HL-60 (cell line): ENCODE results near the gene PITX2.
"Not testable (repeated sequence)": the region's sequence is repeated elsewhere in the genome, so short reads cannot be mapped to it uniquely, and the experiment has no call there.

Experiments
- DNase-seq, 2 experiments: peaks; one replicate each; pipeline ENCODE4 v3.0.0-alpha.2; 2010 to 2020; ENCODE audit warnings: low read depth in 1 of 2, low spot score in 1 of 2
- H3K27ac ChIP-seq: fragments of 250-450 bp; sonication (Bioruptor Pico); replicated peaks from 2 replicates; pipeline ENCODE4 v1.5.1; 2020; ENCODE audit warnings: mild to moderate bottlenecking, moderate library complexity
- H3K27me3 ChIP-seq: fragments of 250-450 bp; sonication (Bioruptor Pico); 2 replicates; pipeline ENCODE4 v1.5.1; 2021; ENCODE audit warnings: mild to moderate bottlenecking, moderate library complexity; ENCODE audit not compliant: insufficient read depth, poor library complexity, severe bottlenecking
- H3K4me3 ChIP-seq: replicated peaks from 2 replicates; pipeline ENCODE4 v1.5.1; 2011; ENCODE audit warnings: mild to moderate bottlenecking, control low read depth, low read length; ENCODE audit not compliant: insufficient read depth
- GABPA ChIP-seq: IDR thresholded peaks from 2 replicates; pipeline ENCODE4 v1.6.1; 2012; ENCODE audit warnings: low read depth
- POLR2AphosphoS5 ChIP-seq: IDR thresholded peaks from 2 replicates; pipeline ENCODE4 v1.6.1; 2012; ENCODE audit warnings: low read depth
- SPI1 ChIP-seq: IDR thresholded peaks from 2 replicates; pipeline ENCODE4 v1.6.1; 2012; ENCODE audit warnings: low read depth, mild to moderate bottlenecking, borderline replicate concordance
- TF ChIP-seq, protein P1 (sequence below): IDR thresholded peaks from one replicate; pipeline ENCODE4 v1.5.1; 2011; ENCODE audit warnings: low read length, control low read depth, inconsistent platforms; ENCODE audit not compliant: insufficient read depth
- TF ChIP-seq, protein P2 (sequence below): IDR thresholded peaks from 2 replicates; pipeline ENCODE4 v1.6.1; 2012; ENCODE audit warnings: low read depth; ENCODE audit not compliant: insufficient replicate concordance

Gene PITX2

DNA sequence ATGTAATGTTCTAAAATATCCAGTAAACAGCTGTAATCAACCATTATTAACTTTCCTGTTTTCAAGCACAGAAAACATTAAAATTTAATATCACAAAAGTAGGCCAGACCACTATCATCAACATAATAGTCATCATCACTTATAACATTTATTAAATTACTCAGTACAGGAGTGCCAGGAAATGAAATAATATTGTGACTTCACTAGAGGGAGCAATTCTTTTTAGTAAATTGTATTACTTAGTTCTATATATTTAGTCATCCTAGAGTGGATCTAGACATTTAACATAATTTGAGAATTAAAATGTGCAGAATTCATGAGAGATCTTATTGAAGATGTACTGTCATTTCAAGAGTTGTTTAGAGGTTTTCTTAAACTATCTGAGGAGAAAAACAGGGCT is 33.6 kb downstream of the PITX2 start:
- TF ChIP-seq, protein P1, sequence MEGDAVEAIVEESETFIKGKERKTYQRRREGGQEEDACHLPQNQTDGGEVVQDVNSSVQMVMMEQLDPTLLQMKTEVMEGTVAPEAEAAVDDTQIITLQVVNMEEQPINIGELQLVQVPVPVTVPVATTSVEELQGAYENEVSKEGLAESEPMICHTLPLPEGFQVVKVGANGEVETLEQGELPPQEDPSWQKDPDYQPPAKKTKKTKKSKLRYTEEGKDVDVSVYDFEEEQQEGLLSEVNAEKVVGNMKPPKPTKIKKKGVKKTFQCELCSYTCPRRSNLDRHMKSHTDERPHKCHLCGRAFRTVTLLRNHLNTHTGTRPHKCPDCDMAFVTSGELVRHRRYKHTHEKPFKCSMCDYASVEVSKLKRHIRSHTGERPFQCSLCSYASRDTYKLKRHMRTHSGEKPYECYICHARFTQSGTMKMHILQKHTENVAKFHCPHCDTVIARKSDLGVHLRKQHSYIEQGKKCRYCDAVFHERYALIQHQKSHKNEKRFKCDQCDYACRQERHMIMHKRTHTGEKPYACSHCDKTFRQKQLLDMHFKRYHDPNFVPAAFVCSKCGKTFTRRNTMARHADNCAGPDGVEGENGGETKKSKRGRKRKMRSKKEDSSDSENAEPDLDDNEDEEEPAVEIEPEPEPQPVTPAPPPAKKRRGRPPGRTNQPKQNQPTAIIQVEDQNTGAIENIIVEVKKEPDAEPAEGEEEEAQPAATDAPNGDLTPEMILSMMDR: no peak
- TF ChIP-seq SPI1 (no peak), POLR2AphosphoS5 (no peak), GABPA (no peak)
- DNase-seq: no peak
- Histone ChIP-seq H3K27me3 (no peaks in the 10 kb centered on the region), H3K4me3 (no peak overlapping the region), H3K27ac (no peak overlapping the region)

DNA sequence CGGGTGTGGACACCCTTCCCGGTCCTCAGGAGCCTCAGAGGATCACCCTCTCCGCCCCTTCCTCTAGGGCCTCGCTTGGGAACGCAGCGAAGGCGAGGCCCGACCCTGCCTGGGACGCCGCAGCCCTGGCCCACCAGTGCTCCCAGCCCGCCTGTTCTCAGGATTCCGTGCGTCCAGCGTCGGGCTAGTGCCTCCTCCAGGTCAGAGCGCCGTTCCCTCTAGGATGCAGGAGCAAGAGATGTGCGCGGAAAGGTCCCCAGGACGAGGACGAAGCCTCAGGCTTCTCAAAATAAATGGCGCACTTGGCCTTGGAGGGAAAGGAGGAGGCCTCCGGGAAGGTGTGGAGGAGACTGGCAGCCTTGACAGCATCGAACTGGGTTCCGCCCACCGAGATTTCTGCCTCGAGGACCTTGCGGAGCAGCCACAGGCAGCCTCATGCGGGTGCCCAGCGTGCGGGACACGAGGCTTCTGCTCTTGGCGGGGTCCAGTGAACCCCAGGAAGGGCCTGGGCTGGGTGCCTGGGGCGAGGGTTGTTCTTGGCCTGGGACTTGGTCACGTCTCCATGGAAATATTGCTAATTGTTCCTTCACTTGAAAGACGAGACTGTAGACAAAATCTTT is 35.1 kb downstream of the PITX2 start:
- Histone ChIP-seq H3K4me3 (no peak overlapping the region), H3K27ac (no peak overlapping the region), H3K27me3 (no peaks in the 10 kb centered on the region)
- DNase-seq: no peak
- TF ChIP-seq, protein P1: no peak
- no peak for TF ChIP-seq POLR2AphosphoS5
- TF ChIP-seq, protein P2, sequence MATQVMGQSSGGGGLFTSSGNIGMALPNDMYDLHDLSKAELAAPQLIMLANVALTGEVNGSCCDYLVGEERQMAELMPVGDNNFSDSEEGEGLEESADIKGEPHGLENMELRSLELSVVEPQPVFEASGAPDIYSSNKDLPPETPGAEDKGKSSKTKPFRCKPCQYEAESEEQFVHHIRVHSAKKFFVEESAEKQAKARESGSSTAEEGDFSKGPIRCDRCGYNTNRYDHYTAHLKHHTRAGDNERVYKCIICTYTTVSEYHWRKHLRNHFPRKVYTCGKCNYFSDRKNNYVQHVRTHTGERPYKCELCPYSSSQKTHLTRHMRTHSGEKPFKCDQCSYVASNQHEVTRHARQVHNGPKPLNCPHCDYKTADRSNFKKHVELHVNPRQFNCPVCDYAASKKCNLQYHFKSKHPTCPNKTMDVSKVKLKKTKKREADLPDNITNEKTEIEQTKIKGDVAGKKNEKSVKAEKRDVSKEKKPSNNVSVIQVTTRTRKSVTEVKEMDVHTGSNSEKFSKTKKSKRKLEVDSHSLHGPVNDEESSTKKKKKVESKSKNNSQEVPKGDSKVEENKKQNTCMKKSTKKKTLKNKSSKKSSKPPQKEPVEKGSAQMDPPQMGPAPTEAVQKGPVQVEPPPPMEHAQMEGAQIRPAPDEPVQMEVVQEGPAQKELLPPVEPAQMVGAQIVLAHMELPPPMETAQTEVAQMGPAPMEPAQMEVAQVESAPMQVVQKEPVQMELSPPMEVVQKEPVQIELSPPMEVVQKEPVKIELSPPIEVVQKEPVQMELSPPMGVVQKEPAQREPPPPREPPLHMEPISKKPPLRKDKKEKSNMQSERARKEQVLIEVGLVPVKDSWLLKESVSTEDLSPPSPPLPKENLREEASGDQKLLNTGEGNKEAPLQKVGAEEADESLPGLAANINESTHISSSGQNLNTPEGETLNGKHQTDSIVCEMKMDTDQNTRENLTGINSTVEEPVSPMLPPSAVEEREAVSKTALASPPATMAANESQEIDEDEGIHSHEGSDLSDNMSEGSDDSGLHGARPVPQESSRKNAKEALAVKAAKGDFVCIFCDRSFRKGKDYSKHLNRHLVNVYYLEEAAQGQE: no peak
- TF ChIP-seq SPI1: no peak
- TF ChIP-seq GABPA: no peak

DNA sequence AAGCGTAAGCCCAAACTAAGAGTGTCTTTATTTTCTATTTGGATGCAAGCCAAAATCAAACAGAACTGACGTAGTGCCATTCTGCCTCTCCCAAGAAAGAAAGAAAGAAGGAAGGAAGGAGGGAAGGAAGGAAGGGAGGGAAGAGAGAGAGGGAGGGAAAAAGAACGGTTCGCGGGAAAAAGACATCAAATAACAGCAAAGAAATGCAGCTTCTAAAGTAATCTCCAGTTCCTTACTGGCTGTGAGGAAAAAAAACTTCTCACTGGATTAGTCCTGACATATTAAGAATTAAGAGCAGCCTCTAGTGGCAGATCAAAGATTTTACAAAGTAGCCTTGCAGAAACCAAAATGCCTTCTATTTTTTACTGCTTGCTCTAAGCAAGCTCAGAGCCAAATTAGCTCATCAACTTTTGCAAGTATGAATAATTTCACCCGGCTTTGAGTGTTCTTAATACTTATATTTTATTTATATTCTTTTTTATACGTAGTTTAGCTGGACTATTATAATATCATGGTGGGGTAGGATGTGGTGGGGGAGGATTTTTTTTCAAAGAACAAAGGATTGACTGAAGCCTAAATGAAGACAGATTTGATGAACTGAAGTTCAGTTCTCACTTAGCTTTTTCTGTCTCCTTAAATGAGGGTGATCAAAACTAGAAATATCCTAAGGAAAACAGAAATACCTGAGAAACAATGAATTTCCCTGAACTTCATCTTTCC is 36.6 kb downstream of the PITX2 start:
- no peak for DNase-seq
- no peak overlapping the region for H3K4me3 ChIP-seq

DNA sequence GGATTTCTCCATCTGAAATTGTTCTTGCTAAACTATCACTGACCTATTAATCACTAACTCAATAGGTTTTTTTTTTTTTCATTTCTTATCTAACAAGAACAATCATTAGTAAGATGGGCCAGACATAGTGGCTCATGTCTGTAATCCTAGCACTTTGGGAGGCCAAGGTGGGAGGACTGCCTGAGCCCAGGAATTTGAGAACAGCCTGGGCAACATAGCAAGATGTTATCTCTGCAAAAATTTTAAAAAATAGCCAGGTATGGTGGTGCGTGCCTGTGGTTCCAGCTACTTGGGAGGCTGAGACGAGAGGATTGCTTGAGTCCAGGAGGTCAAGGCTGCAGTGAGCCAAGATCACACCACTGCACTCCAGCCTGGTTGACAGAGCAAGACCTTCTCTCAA is 46.2 kb downstream of the PITX2 start:
- not testable (repeated sequence) for DNase-seq, H3K27ac ChIP-seq, H3K27me3 ChIP-seq, H3K4me3 ChIP-seq

More for the DNA sequence above, 36.6 kb downstream of the PITX2 start:
- no peaks in the 10 kb centered on the region for H3K27me3 ChIP-seq
- TF ChIP-seq, protein P2: no peak
- TF ChIP-seq, protein P1: no peak
- TF ChIP-seq SPI1 (no peak), POLR2AphosphoS5 (no peak), GABPA (no peak)
- H3K27ac ChIP-seq: no peak overlapping the region
